CD14-positive monocyte (primary cell): Measurements from ENCODE around the gene CUX1. TPM values are rescaled to one million over a fixed set of nuclear protein-coding genes. Genes with fewer than 3 reads are reported as not detected.

Experiments
- DNase-seq, 3 donors: peaks; one replicate each; pipeline ENCODE4 v3.0.0-alpha.2; 2011 to 2022
- H2AFZ ChIP-seq: 2 replicates; pipeline ENCODE4 v1.6.0; 2012; ENCODE audit warnings: mild to moderate bottlenecking, low read depth, low read length, inconsistent platforms; ENCODE audit not compliant: insufficient read depth, poor library complexity, severe bottlenecking
- H3K27ac ChIP-seq, 2 donors: 1 replicate in 1 of 2; 2 replicates in 1 of 2; pipeline ENCODE4 v1.5.1; 2012 to 2013; ENCODE audit warnings: low read length in 2 of 2, control low read depth in 1 of 2, inconsistent platforms in 1 of 2, low read depth in 1 of 2, mild to moderate bottlenecking in 1 of 2
- H3K27me3 ChIP-seq, 2 donors: one replicate each; pipeline versions ENCODE4 v1.6.0 to v1.6.1; 2011 to 2013; ENCODE audit warnings: low read length in 2 of 2; ENCODE audit not compliant: control insufficient read depth in 2 of 2, insufficient read depth in 2 of 2
- H3K36me3 ChIP-seq, 2 donors: replicated peaks in 1 of 2; 1 replicate in 1 of 2; 2 replicates in 1 of 2; pipeline versions ENCODE4 v1.5.1 to v1.6.1; 2012 to 2013; ENCODE audit warnings: low read length in 2 of 2, control low read depth in 1 of 2, inconsistent platforms in 1 of 2, mild to moderate bottlenecking in 1 of 2; ENCODE audit not compliant: insufficient read depth in 2 of 2, control insufficient read depth in 1 of 2
- H3K4me1 ChIP-seq, 2 donors: 1 replicate in 1 of 2; 2 replicates in 1 of 2; pipeline versions ENCODE4 v1.5.1 to v1.6.1; 2012 to 2013; ENCODE audit warnings: low read length in 2 of 2, control low read depth in 1 of 2, inconsistent platforms in 1 of 2, mild to moderate bottlenecking in 1 of 2, moderate library complexity in 1 of 2; ENCODE audit not compliant: insufficient read depth in 2 of 2, control insufficient read depth in 1 of 2
- H3K4me2 ChIP-seq: replicated peaks from 2 replicates; pipeline ENCODE3; 2012; ENCODE audit warnings: low read length, moderate library complexity, mild to moderate bottlenecking; ENCODE audit not compliant: poor library complexity, severe bottlenecking; ENCODE audit errors: extremely low read depth
- H3K4me3 ChIP-seq, 3 experiments: fragments of 200-600 bp in 1 of 3; sonication (generic) in 1 of 3; replicated peaks in 1 of 3; 1 replicate in 2 of 3; 2 replicates in 1 of 3; pipeline ENCODE4 v1.5.1; 2011 to 2013; ENCODE audit warnings: low read length in 3 of 3, mild to moderate bottlenecking in 3 of 3, control low read depth in 2 of 3, low read depth in 2 of 3, inconsistent platforms in 1 of 3, moderate library complexity in 1 of 3
- H3K79me2 ChIP-seq: 2 replicates; pipeline ENCODE4 v1.6.0; 2012; ENCODE audit warnings: mild to moderate bottlenecking, control low read depth, inconsistent platforms, low read length, moderate library complexity; ENCODE audit not compliant: insufficient read depth
- H3K9ac ChIP-seq: 2 replicates; pipeline ENCODE4 v1.6.0; 2017; ENCODE audit warnings: low read length, mild to moderate bottlenecking; ENCODE audit not compliant: insufficient read depth, poor library complexity, severe bottlenecking
- H3K9me3 ChIP-seq, 2 donors: replicated peaks in 1 of 2; 1 replicate in 1 of 2; 2 replicates in 1 of 2; pipeline versions ENCODE4 v1.5.1 to v1.6.1; 2012 to 2013; ENCODE audit warnings: low read length in 2 of 2, control low read depth in 1 of 2; ENCODE audit not compliant: control insufficient read depth in 1 of 2, insufficient read depth in 1 of 2
- H4K20me1 ChIP-seq: 2 replicates; pipeline ENCODE4 v1.6.0; 2012; ENCODE audit warnings: mild to moderate bottlenecking, low read length, control low read depth, moderate library complexity; ENCODE audit not compliant: insufficient read depth
- H3K27ac Mint-ChIP-seq, 7 donors: one replicate each; pipeline ENCODE4 v1.8.0; 2020; ENCODE audit warnings: mild to moderate bottlenecking in 7 of 7, mixed read lengths in 7 of 7, moderate library complexity in 6 of 7, inconsistent platforms in 2 of 7
- H3K27me3 Mint-ChIP-seq, 3 donors: one replicate each; pipeline ENCODE4 v1.8.0; 2021 to 2022; ENCODE audit warnings: low read depth in 3 of 3, mild to moderate bottlenecking in 3 of 3, mixed read lengths in 3 of 3, moderate library complexity in 3 of 3, inconsistent platforms in 1 of 3
- H3K36me3 Mint-ChIP-seq, 2 donors: one replicate each; pipeline ENCODE4 v1.8.0; 2020; ENCODE audit warnings: mixed read lengths in 2 of 2, inconsistent platforms in 1 of 2, mild to moderate bottlenecking in 1 of 2
- H3K4me1 Mint-ChIP-seq: one replicate; pipeline ENCODE4 v1.8.0; 2020; ENCODE audit warnings: mild to moderate bottlenecking, mixed read lengths
- H3K4me3 Mint-ChIP-seq, 2 donors: one replicate each; pipeline ENCODE4 v1.8.0; 2020; ENCODE audit warnings: mild to moderate bottlenecking in 2 of 2, mixed read lengths in 2 of 2, moderate library complexity in 1 of 2
- H3K9me3 Mint-ChIP-seq, 7 donors: one replicate each; pipeline ENCODE4 v1.8.0; 2020 to 2022; ENCODE audit warnings: mixed read lengths in 7 of 7, mild to moderate bottlenecking in 6 of 7, moderate library complexity in 6 of 7, inconsistent platforms in 2 of 7
- WGBS: methylation state at CpG from one replicate; pipeline ENCODE4 v1.1.5; 2013; ENCODE audit warnings: missing lambda C conversion rate; ENCODE audit not compliant: insufficient coverage; 5-methylcytosine and 5-hydroxymethylcytosine counted together
- intact Hi-C, 2 donors: fragments of 100-400 bp; cut with micrococcal nuclease; formaldehyde crosslinking; loops; one replicate each; pipeline versions ENCODE4 v1.15.0 to v1.15.1; 2023
- polyA plus RNA-seq, 3 donors: library from polyadenylated mRNA; depleted of rRNA in 1 of 3; unstranded in 2 of 3; stranded (reverse) in 1 of 3; fragments of 300-500 nt in 2 of 3; fragments of >200 nt in 1 of 3; fragmentation: Illumina TruSeq in 2 of 3; gene quantifications; 1 replicate in 2 of 3; 2 replicates in 1 of 3; pipeline ENCODE4 v1.2.3, GENCODE V29; 2012 to 2021
- TF ChIP-seq, protein P1 (sequence below): fragments of 200-600 bp; IDR thresholded peaks from one replicate; pipeline ENCODE4 v1.8.0; 2022; ENCODE audit warnings: antibody characterized with exemption, mild to moderate bottlenecking

Gene CUX1
- polyA plus RNA-seq, 3 donors, result 17.6 to 38.0 (median 28.0) TPM

- Mint-ChIP-seq H3K4me3 (no peak overlapping the region), H3K27me3 (peaks cover 0 to 4% (median 0%) of the 10 kb centered on the region in 3 donors)
These were observed 500.0 kb downstream of the CUX1 start for GRCh38 chr7:102317231-102318059.

GRCh38 chr7:102318482-102318971 lies 501.1 kb downstream of the CUX1 start:
- Histone ChIP-seq H3K4me2 (no peak overlapping the region), H3K27ac (no peak overlapping the region), H4K20me1 (peaks cover 6% of the 10 kb centered on the region), H3K36me3 (peaks cover 53 to 72% of the 10 kb centered on the region in 2 donors), H3K79me2 (no peaks in the 10 kb centered on the region), H3K4me3 (no peak overlapping the region), H3K27me3 (no peaks in the 10 kb centered on the region), H3K9ac (no peak overlapping the region), H2AFZ (no peak overlapping the region), H3K4me1 (no peaks in the 10 kb centered on the region), H3K9me3 (no peaks in the 10 kb centered on the region)
- no peak for DNase-seq
- Mint-ChIP-seq H3K9me3 (peaks cover 0 to 4% (median 0%) of the 10 kb centered on the region in 7 donors), H3K4me3 (no peak overlapping the region), H3K27ac (no peak overlapping the region), H3K4me1 (peaks cover 7% of the 10 kb centered on the region), H3K36me3 (peaks cover 57 to 70% of the 10 kb centered on the region in 2 donors), H3K27me3 (peaks cover 0 to 4% (median 1%) of the 10 kb centered on the region in 3 donors)
- WGBS, result 100% methylated on average over 4 of the region's 7 CpGs
- intact Hi-C loops, result no loop called here
- TF ChIP-seq, protein P1, sequence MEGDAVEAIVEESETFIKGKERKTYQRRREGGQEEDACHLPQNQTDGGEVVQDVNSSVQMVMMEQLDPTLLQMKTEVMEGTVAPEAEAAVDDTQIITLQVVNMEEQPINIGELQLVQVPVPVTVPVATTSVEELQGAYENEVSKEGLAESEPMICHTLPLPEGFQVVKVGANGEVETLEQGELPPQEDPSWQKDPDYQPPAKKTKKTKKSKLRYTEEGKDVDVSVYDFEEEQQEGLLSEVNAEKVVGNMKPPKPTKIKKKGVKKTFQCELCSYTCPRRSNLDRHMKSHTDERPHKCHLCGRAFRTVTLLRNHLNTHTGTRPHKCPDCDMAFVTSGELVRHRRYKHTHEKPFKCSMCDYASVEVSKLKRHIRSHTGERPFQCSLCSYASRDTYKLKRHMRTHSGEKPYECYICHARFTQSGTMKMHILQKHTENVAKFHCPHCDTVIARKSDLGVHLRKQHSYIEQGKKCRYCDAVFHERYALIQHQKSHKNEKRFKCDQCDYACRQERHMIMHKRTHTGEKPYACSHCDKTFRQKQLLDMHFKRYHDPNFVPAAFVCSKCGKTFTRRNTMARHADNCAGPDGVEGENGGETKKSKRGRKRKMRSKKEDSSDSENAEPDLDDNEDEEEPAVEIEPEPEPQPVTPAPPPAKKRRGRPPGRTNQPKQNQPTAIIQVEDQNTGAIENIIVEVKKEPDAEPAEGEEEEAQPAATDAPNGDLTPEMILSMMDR, result no peak

More at GRCh38 chr7:102317231-102318059, 500.0 kb downstream of the CUX1 start:
- peaks cover 6% of the 10 kb centered on the region for H4K20me1 ChIP-seq
- DNase-seq, result no peak
- no peak overlapping the region for H3K9ac ChIP-seq
- TF ChIP-seq, protein P1, result no peak
- no peak overlapping the region for H3K27ac ChIP-seq
- H3K27ac Mint-ChIP-seq, result peak overlapping the region in 2 of 7 donors; percentile 7 to 61
- peaks cover 58 to 79% of the 10 kb centered on the region in 2 donors for H3K36me3 Mint-ChIP-seq
- H3K36me3 ChIP-seq, result peaks cover 53 to 77% of the 10 kb centered on the region in 2 donors
- 97% methylated on average over 20 of the region's 24 CpGs for whole genome bisulfite sequencing
- peaks cover 0 to 4% (median 0%) of the 10 kb centered on the region in 7 donors for H3K9me3 Mint-ChIP-seq
- no peaks in the 10 kb centered on the region for H3K27me3 ChIP-seq
- peaks cover 6% of the 10 kb centered on the region for H3K4me1 Mint-ChIP-seq
- no peaks in the 10 kb centered on the region for H3K9me3 ChIP-seq
- no peaks in the 10 kb centered on the region for H3K4me1 ChIP-seq
- intact Hi-C loops, result no loop called here
- H3K79me2 ChIP-seq, result no peaks in the 10 kb centered on the region
- no peak overlapping the region for H3K4me3 ChIP-seq
- H2AFZ ChIP-seq, result no peak overlapping the region
- no peak overlapping the region for H3K4me2 ChIP-seq
